ENCODE measurements around the gene PTPRG. TPM values are rescaled to one million over a fixed set of nuclear protein-coding genes. Genes with fewer than 3 reads are reported as not detected.

PTPRG gene
- total and polyA plus RNA-seq, 12 donors, result 6.3 to 119 (median 72.2) TPM

DNA sequence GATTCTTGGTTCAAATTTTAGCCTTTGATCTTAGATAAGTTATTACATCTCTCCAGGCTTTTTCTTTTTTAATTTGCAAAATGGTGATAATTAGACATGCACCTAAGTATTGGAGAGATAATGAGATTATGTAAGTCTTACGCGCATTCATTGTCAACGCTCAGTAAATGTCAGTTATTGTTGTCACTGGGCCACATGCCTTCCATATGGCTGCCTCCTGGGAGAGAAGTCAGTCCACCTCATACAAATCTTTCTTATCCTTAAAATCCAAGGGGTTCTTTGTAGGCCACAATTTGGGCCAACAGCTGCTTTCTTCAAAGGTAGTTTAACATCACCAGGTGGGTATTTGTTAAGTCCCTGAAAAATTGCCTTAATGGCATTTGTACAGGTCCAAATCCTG is 25.5 kb upstream of the PTPRG start:
- Histone ChIP-seq H3K9me3 (replicated peaks in 1 of 3) (no peaks in the 10 kb centered on the region), H3K4me3 (no peak overlapping the region), H3K4me1 (replicated peaks in 1 of 2) (no peaks in the 10 kb centered on the region), H3K27me3 (no peaks in the 10 kb centered on the region), H3K36me3 (replicated peaks in 1 of 2) (no peaks in the 10 kb centered on the region), H3K27ac (no peak overlapping the region)
- no peak for TF ChIP-seq POLR2A (IDR thresholded peaks at IDR 0.05)
- TF ChIP-seq, protein P1, sequence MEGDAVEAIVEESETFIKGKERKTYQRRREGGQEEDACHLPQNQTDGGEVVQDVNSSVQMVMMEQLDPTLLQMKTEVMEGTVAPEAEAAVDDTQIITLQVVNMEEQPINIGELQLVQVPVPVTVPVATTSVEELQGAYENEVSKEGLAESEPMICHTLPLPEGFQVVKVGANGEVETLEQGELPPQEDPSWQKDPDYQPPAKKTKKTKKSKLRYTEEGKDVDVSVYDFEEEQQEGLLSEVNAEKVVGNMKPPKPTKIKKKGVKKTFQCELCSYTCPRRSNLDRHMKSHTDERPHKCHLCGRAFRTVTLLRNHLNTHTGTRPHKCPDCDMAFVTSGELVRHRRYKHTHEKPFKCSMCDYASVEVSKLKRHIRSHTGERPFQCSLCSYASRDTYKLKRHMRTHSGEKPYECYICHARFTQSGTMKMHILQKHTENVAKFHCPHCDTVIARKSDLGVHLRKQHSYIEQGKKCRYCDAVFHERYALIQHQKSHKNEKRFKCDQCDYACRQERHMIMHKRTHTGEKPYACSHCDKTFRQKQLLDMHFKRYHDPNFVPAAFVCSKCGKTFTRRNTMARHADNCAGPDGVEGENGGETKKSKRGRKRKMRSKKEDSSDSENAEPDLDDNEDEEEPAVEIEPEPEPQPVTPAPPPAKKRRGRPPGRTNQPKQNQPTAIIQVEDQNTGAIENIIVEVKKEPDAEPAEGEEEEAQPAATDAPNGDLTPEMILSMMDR (IDR thresholded peaks at IDR 0.05), result no peak
- intact Hi-C loops (cut with DNase I), result no loop called here
- WGBS, 4 donors, result 77 to 95% (median 86%) methylated on average over 3 of the region's 3 CpGs
- no peak for DNase-seq

- no peaks in the 10 kb centered on the region for H3K36me3 ChIP-seq (replicated peaks in 1 of 2)
- H3K4me3 ChIP-seq, result no peak overlapping the region
- intact Hi-C loops (cut with DNase I), result no loop called here
- H3K27ac ChIP-seq, result peak overlapping the region in 1 of 5 donors; percentile 18
- no peak for DNase-seq
- no peaks in the 10 kb centered on the region for H3K4me1 ChIP-seq (replicated peaks in 1 of 2)
- TF ChIP-seq, protein P1 (IDR thresholded peaks at IDR 0.05), result no peak
- no peak for TF ChIP-seq POLR2A (IDR thresholded peaks at IDR 0.05)
- H3K9me3 ChIP-seq (replicated peaks in 1 of 3), result no peaks in the 10 kb centered on the region
- no peaks in the 10 kb centered on the region for H3K27me3 ChIP-seq
- 23 to 33% (median 26%) methylated on average over 6 of the region's 6 CpGs for WGBS, 4 donors
These were observed 24.0 kb upstream of the PTPRG start for GRCh38 chr3:61537366-61537765.

DNA sequence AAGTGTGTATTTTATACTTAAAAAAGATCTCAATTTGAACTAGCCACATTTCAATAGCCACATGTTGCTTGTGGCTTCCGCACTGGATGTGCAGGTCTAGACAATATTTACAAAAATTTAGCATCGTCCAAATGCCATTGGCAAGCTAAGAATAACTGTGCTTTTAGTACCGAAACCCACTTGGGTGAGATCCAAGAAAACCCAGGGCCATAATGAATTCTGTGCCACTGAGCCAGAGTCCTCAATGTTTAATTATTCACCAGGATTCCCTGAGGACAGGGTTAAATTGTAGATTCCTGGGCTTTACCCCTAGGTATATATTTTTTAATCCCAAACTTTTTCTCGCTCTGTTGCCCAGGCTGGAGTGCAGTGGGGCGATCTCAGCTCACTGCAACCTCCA is 22.9 kb upstream of the PTPRG start:
- Histone ChIP-seq H3K27me3 (no peaks in the 10 kb centered on the region), H3K4me1 (replicated peaks in 1 of 2) (no peaks in the 10 kb centered on the region), H3K9me3 (replicated peaks in 1 of 3) (no peaks in the 10 kb centered on the region), H3K27ac (no peak overlapping the region), H3K4me3 (no peak overlapping the region), H3K36me3 (replicated peaks in 1 of 2) (no peaks in the 10 kb centered on the region)
- WGBS, 4 donors, result 84 to 89% (median 88%) methylated on average over 5 of the region's 5 CpGs
- no peak for DNase-seq
- no peak for TF ChIP-seq POLR2A (IDR thresholded peaks at IDR 0.05)
- TF ChIP-seq, protein P1 (IDR thresholded peaks at IDR 0.05), result no peak
- intact Hi-C loops (cut with DNase I), result no loop called here

DNA sequence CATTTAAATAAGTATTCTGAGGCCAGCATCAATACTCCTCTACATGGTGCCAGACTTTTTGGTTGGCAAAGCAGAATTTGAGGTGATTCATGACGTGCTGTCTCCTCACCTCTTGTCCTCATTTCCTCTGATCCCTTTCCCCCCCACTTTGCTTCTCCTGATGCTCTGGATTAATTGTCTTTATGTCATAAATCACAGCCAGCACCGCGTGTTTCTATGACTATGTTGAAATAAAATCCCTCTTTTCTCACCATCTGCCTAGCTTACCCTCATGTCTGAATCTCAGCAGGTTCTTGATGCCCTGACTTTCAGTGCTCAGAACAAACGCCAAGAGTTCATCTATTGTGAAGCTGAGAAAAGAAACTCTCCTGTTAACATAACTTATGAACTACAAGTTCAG is 19.7 kb upstream of the PTPRG start:
- Histone ChIP-seq H3K4me1 (replicated peaks in 1 of 2) (no peaks in the 10 kb centered on the region), H3K9me3 (replicated peaks in 1 of 3) (no peaks in the 10 kb centered on the region), H3K4me3 (no peak overlapping the region), H3K27me3 (no peaks in the 10 kb centered on the region), H3K36me3 (replicated peaks in 1 of 2) (no peaks in the 10 kb centered on the region), H3K27ac (no peak overlapping the region)
- DNase-seq, result no peak
- intact Hi-C loops (cut with DNase I), result no loop called here
- TF ChIP-seq, protein P1 (IDR thresholded peaks at IDR 0.05), result no peak
- TF ChIP-seq POLR2A (IDR thresholded peaks at IDR 0.05), result no peak
- WGBS, 4 donors, result 33 to 47% (median 39%) methylated on average over 4 of the region's 4 CpGs

Measured in adrenal gland (tissue), 12 donors.